Right cardiac atrium (tissue), 5 donors: ENCODE results near the gene SH3TC2. TPM values are rescaled to one million over a fixed set of nuclear protein-coding genes. Genes with fewer than 3 reads are reported as not detected.
A peak's percentile ranks its signal among the peaks of the same experiment; 100 is the strongest.

Source experiments
- ATAC-seq, 2 donors: fragments of 200-7000 bp; cut with Tn5 transposase; one replicate each; pipeline versions ENCODE4 v1.8.0 to v1.9.1; 2020; ENCODE audit warnings: moderate library complexity in 2 of 2, mild to moderate bottlenecking in 1 of 2
- DNase-seq, 3 donors: peaks; one replicate each; pipeline ENCODE4 v3.0.0-alpha.2; 2020
- H3K27ac ChIP-seq: one replicate; pipeline ENCODE4 v1.5.1; 2013; ENCODE audit warnings: mild to moderate bottlenecking, low read length, control low read depth, moderate library complexity
- H3K27me3 ChIP-seq: one replicate; pipeline ENCODE4 v1.6.1; 2013; ENCODE audit not compliant: control insufficient read depth, insufficient read depth
- H3K4me1 ChIP-seq: one replicate; pipeline ENCODE4 v1.6.1; 2013; ENCODE audit warnings: low read length; ENCODE audit not compliant: control insufficient read depth, insufficient read depth
- H3K4me3 ChIP-seq: one replicate; pipeline ENCODE4 v1.5.1; 2013; ENCODE audit warnings: low read length, control low read depth
- H3K9me3 ChIP-seq: one replicate; pipeline ENCODE4 v1.6.1; 2013; ENCODE audit warnings: low read length; ENCODE audit not compliant: control insufficient read depth
- WGBS: extraction: QIAGEN DNeasy Blood & Tissue Kit; methylation state at CpG from one replicate; pipeline ENCODE4 v1.1.7; 2013; 5-methylcytosine and 5-hydroxymethylcytosine counted together
- intact Hi-C, 4 donors: fragments of 100-400 bp; cut with DNase I; formaldehyde crosslinking; loops; one replicate each; pipeline versions ENCODE4 v1.11.0 to v1.14.0; 2022 to 2023
- polyA plus RNA-seq: library from polyadenylated mRNA; stranded (reverse); fragments of 200-250 nt; gene quantifications from one replicate; pipeline ENCODE4 v1.2.3, GENCODE V29; 2013
- total RNA-seq, 4 donors: library from RNA; stranded (reverse); fragmentation: NEBNext Ultra II Directional; extraction: Animal tissue kit (Norgen Biotek cat#: 25700); gene quantifications; one replicate each; pipeline ENCODE4 v1.2.1, GENCODE V29; 2021
- donor health status: healthy with polysubstance abuse.
- donor health status: DM: no; HTN: yes; CAD: no.
- donor health status: DM: no; HTN: no; CAD: no.
- donor health status: DM: no; HTN: yes; CAD: no; lungs with severe emphysema.
- donor health status: DM: yes; HTN: yes; CAD: no.

The SH3TC2 gene
- total and polyA plus RNA-seq, 5 donors: 4.9 to 17.9 (median 12.4) TPM

DNA sequence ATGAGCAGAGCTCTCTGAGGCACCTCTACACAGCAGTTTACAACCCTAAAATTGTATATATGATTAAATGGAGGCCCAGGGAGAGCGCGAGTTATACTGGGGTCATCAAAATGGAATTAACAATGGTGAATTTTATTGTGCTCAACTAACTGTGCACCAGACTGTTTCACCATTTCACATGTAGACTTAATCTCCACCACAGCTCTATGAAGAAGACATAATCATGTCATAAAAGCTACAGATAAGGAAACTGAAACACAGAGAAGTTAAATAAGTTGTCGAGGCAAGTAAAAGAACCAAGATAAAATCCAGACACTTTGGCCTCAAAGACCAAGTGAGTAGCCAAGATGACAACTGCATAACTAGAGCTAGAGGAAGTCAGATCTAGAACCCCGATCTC lies 1.5 kb downstream of the SH3TC2 start:
- 70% methylated on average over 4 of the region's 4 CpGs for WGBS
- ATAC-seq (no peak), DNase-seq (no peak)
- peak overlapping the region; percentile 76 for H3K27ac ChIP-seq
- H3K27me3 ChIP-seq: no peaks in the 10 kb centered on the region
- H3K4me3 ChIP-seq: no peak overlapping the region
- peaks cover 29% of the 10 kb centered on the region for H3K4me1 ChIP-seq
- intact Hi-C loops: no loop called here
- H3K9me3 ChIP-seq: no peaks in the 10 kb centered on the region

DNA sequence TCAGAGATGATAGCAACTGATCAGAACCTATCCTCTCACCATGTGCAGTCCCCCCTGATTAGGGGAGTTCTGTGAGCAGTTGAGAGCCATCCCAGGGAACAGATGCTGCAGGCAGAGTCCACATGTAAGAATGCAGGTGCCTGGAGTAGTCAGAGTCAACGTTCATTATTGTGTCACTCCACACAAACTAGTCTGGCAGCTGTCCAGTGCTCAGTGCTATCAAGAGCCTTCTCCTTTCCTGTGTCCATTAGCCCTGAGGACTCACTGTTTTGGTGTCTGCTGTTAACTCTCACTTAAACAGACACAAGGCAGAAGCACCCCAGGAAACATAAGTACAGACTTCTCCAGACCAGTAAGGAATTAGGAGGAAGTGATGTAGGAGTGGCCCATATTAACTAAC lies 2.5 kb downstream of the SH3TC2 start:
- H3K4me1 ChIP-seq: peaks cover 28% of the 10 kb centered on the region
- no peak overlapping the region for H3K27ac ChIP-seq
- no peaks in the 10 kb centered on the region for H3K9me3 ChIP-seq
- H3K4me3 ChIP-seq: no peak overlapping the region
- WGBS: 0% methylated on average over 1 of the region's 1 CpG
- intact Hi-C loops: no loop called here
- no peaks in the 10 kb centered on the region for H3K27me3 ChIP-seq
- DNase-seq: peak; percentile 63 to 78 (median 63)
- peak; percentile 27 to 34 for ATAC-seq

DNA sequence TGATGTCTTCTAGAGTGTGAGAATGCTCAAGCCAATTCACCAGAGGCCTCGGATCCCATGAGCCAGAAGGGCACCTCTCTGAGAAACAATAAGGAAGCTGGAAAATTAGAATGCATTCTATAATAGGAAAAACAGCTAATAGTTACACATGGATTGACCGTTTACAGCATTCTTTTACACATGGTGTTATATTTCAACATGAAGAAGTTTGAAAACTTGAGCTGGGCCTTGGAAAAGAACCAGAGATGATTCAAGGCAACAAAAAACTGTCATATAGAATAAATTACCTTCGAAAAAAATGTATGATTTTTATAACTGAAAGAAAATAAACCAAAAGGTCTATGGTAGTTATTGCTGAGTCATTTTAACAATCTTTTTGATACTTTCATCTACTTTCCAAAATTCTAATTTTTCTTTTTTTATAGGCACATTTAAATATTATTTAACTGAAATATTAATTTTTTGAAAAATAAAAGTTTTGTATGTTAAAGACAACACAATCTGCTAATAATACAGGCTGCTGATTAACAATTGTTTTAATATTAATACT lies 6.2 kb downstream of the SH3TC2 start:
- intact Hi-C loops: no loop called here
- Histone ChIP-seq H3K9me3 (no peaks in the 10 kb centered on the region), H3K27ac (no peak overlapping the region), H3K4me1 (peaks cover 12% of the 10 kb centered on the region), H3K27me3 (no peaks in the 10 kb centered on the region), H3K4me3 (no peak overlapping the region)
- ATAC-seq (no peak), DNase-seq (no peak)
- 77% methylated on average over 3 of the region's 3 CpGs for WGBS

DNA sequence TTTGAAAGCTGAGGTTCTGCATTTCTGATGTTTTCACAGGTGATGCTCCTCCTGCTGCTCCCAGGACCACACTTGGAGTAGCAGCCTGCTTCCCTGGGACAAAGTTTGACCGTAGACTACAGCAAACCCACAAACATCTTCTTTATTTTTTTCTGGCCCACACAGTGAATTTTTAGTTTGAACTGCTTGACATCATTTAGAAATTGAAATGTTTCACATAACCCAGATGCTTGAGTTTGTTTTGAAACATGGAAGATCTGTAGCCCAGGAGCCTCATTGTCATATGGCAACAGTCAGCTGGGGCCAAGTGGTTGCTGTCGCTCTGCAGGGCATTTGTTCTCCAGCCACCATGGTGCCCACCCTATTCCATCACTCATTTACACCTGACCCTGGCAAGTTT lies 8.4 kb downstream of the SH3TC2 start:
- Histone ChIP-seq H3K9me3 (no peaks in the 10 kb centered on the region), H3K4me3 (no peak overlapping the region), H3K27ac (no peak overlapping the region), H3K27me3 (no peaks in the 10 kb centered on the region), H3K4me1 (peaks cover 6% of the 10 kb centered on the region)
- intact Hi-C loops: no loop called here
- DNase-seq: no peak
- ATAC-seq: no peak
- 90% methylated on average over 2 of the region's 2 CpGs for WGBS

- Histone ChIP-seq H3K9me3 (no peaks in the 10 kb centered on the region), H3K27ac (peak overlapping the region; percentile 2), H3K4me3 (no peak overlapping the region), H3K27me3 (no peaks in the 10 kb centered on the region), H3K4me1 (peaks cover 6% of the 10 kb centered on the region)
- DNase-seq: no peak
- 55% methylated on average over 2 of the region's 2 CpGs for WGBS
- intact Hi-C loops: no loop called here
- ATAC-seq: peak in 1 of 2 donors; percentile 47
Measured at GRCh38 chr5:149053072-149053695, 9.7 kb downstream of the SH3TC2 start.

- intact Hi-C loops: no loop called here
- WGBS: 87% methylated on average over 3 of the region's 3 CpGs
- ATAC-seq (no peak), DNase-seq (no peak)
- no peaks in the 10 kb centered on the region for H3K27me3 ChIP-seq
- no peak overlapping the region for H3K27ac ChIP-seq
- H3K9me3 ChIP-seq: no peaks in the 10 kb centered on the region
- no peak overlapping the region for H3K4me3 ChIP-seq
- peaks cover 6% of the 10 kb centered on the region for H3K4me1 ChIP-seq
Measured at GRCh38 chr5:149049371-149049781, 13.5 kb downstream of the SH3TC2 start.

- intact Hi-C loops: no loop called here
- ATAC-seq: no peak
- Histone ChIP-seq H3K4me3 (no peak overlapping the region), H3K4me1 (peaks cover 5% of the 10 kb centered on the region), H3K27ac (no peak overlapping the region), H3K27me3 (no peaks in the 10 kb centered on the region), H3K9me3 (no peaks in the 10 kb centered on the region)
- 89% methylated on average over 4 of the region's 4 CpGs for WGBS
- no peak for DNase-seq
Measured at GRCh38 chr5:149048811-149049210, 14.1 kb downstream of the SH3TC2 start.

GRCh38 chr5:149047462-149047861 lies 15.4 kb downstream of the SH3TC2 start:
- intact Hi-C loops: no loop called here
- ATAC-seq: no peak

GRCh38 chr5:149046196-149046829 lies 16.5 kb downstream of the SH3TC2 start:
- ATAC-seq: no peak
- 68% methylated on average over 2 of the region's 2 CpGs for WGBS
- DNase-seq: no peak

More at GRCh38 chr5:149047462-149047861, 15.4 kb downstream of the SH3TC2 start:
- no peak overlapping the region for H3K4me3 ChIP-seq
- H3K27me3 ChIP-seq: no peaks in the 10 kb centered on the region
- no peaks in the 10 kb centered on the region for H3K9me3 ChIP-seq
- DNase-seq: no peak
- H3K4me1 ChIP-seq: no peaks in the 10 kb centered on the region
- WGBS: 94% methylated on average over 3 of the region's 3 CpGs
- no peak overlapping the region for H3K27ac ChIP-seq

DNA sequence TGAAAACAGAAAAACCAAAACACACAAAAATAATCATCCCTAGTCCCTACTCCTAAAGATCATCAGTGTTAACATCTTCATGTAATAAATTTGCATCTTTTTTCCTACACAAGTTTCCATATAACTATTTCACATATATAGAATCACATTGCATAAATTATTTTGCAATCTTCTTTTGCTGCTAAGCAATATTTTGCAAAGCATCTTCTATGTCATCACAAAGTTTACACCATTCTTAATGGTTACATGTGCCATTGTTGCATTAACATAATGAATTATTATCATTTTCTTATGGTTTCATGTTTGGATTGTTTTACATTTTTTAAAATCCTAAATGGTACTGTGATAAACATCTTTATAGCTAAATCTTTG lies 17.8 kb downstream of the SH3TC2 start:
- peaks cover 3% of the 10 kb centered on the region for H3K4me1 ChIP-seq
- no peaks in the 10 kb centered on the region for H3K27me3 ChIP-seq
- H3K27ac ChIP-seq: no peak overlapping the region
- H3K9me3 ChIP-seq: no peaks in the 10 kb centered on the region
- no peak for ATAC-seq
- no peak for DNase-seq
- no peak overlapping the region for H3K4me3 ChIP-seq
- intact Hi-C loops: no loop called here

More at GRCh38 chr5:149046196-149046829, 16.5 kb downstream of the SH3TC2 start:
- no peaks in the 10 kb centered on the region for H3K9me3 ChIP-seq
- H3K4me3 ChIP-seq: no peak overlapping the region
- H3K27ac ChIP-seq: no peak overlapping the region
- no peaks in the 10 kb centered on the region for H3K27me3 ChIP-seq
- H3K4me1 ChIP-seq: peaks cover under 1% of the 10 kb centered on the region
- intact Hi-C loops: no loop called here

DNA sequence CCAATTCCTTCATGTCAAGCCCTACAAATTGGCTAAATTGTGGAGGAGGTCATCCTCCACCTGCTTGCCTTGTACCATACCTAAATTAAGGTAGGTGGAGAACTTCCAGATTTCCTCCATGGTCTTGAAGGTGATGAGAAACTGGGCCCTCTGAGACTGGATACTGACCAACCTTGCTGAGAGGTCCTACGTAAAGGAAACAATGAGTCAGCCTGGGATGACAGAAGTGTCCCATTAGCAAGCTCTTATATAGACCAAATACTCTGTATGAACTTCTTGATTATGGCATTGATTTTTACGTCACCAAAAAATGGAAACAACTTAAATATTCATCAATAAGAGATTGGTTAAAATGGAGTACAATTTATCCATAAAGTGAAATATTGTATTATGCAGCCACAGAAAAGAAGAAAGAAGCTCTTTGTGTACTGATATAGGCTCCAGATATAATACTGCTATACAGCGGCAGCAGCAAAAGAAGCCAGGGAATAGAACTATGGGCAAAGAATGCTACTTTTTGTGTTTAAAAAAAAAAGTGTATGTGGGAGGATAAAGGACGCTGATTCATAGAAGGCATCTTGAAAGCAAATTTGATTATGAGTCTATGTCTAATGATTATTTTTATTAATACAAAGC lies 18.3 kb downstream of the SH3TC2 start:
- Histone ChIP-seq H3K4me3 (no peak overlapping the region), H3K27ac (no peak overlapping the region), H3K9me3 (no peaks in the 10 kb centered on the region), H3K4me1 (peaks cover 3% of the 10 kb centered on the region), H3K27me3 (no peaks in the 10 kb centered on the region)
- DNase-seq (no peak), ATAC-seq (no peak)
- 84% methylated on average over 4 of the region's 4 CpGs for WGBS
- intact Hi-C loops: loop anchor here in 1 of 4 donors (5.0 kb wide), 1 partner anchor 217 kb away; the partner anchor contains the start of gene ADRB2
